GM23338 (cell line): ENCODE measurements around the gene PEX12. TPM values are rescaled to one million over a fixed set of nuclear protein-coding genes. Genes with fewer than 3 reads are reported as not detected.

Experiments used
- ATAC-seq: fragments of 200-7000 bp; cut with Tn5 transposase; 3 replicates; pipeline ENCODE4 v1.9.1; 2020
- DNase-seq: peaks from one replicate; pipeline ENCODE4 v3.0.0-alpha.2; 2015; ENCODE audit warnings: low spot score
- H2AFZ ChIP-seq: fragments of 200-600 bp; sonication (generic); 2 replicates; pipeline ENCODE4 v1.8.0; 2016; ENCODE audit warnings: antibody characterized with exemption, mild to moderate bottlenecking, moderate library complexity
- H3F3A ChIP-seq: fragments of 200-600 bp; sonication (generic); replicated peaks from 2 replicates; pipeline ENCODE4 v1.8.0; 2017; ENCODE audit warnings: antibody characterized with exemption, mixed run types, low read depth
- H3K27ac ChIP-seq: fragments of 200-600 bp; sonication (generic); 2 replicates; pipeline ENCODE4 v1.6.1; 2016; ENCODE audit warnings: low read depth
- H3K27me3 ChIP-seq: fragments of 200-600 bp; sonication (generic); 2 replicates; pipeline ENCODE4 v1.8.0; 2016; ENCODE audit warnings: mild to moderate bottlenecking, mixed run types, moderate library complexity; ENCODE audit not compliant: insufficient read depth
- H3K36me3 ChIP-seq: fragments of 200-600 bp; sonication (generic); 2 replicates; pipeline ENCODE4 v1.8.0; 2016; ENCODE audit warnings: mild to moderate bottlenecking; ENCODE audit not compliant: insufficient read depth
- H3K4me1 ChIP-seq: fragments of 200-600 bp; sonication (generic); 2 replicates; pipeline ENCODE4 v1.8.0; 2016; ENCODE audit warnings: mild to moderate bottlenecking, moderate library complexity; ENCODE audit not compliant: insufficient read depth
- H3K4me2 ChIP-seq: fragments of 200-600 bp; sonication (generic); 2 replicates; pipeline ENCODE4 v1.7.1; 2017; ENCODE audit warnings: mixed run types
- H3K4me3 ChIP-seq: fragments of 200-600 bp; sonication (generic); 2 replicates; pipeline ENCODE4 v1.6.1; 2016; ENCODE audit warnings: mixed run types
- H3K79me2 ChIP-seq: fragments of 200-600 bp; sonication (generic); replicated peaks from 2 replicates; pipeline ENCODE4 v1.8.0; 2017; ENCODE audit warnings: mild to moderate bottlenecking; ENCODE audit not compliant: insufficient read depth
- H3K9me2 ChIP-seq: fragments of 200-600 bp; sonication (generic); 2 replicates; pipeline ENCODE4 v1.8.0; 2017; ENCODE audit not compliant: insufficient read depth
- H4K20me1 ChIP-seq: fragments of 200-600 bp; sonication (generic); replicated peaks from 2 replicates; pipeline ENCODE4 v1.8.0; 2017; ENCODE audit warnings: mild to moderate bottlenecking; ENCODE audit not compliant: insufficient read depth
- H3K27ac Mint-ChIP-seq: 2 replicates; pipeline ENCODE4 v1.8.0; 2020; ENCODE audit warnings: inconsistent platforms, mild to moderate bottlenecking, moderate library complexity, mixed read lengths
- H3K27me3 Mint-ChIP-seq: 3 replicates; pipeline ENCODE4 v1.8.0; 2022; ENCODE audit warnings: low read depth, mild to moderate bottlenecking, moderate library complexity, mixed read lengths, inconsistent platforms; ENCODE audit not compliant: insufficient read depth, poor library complexity
- H3K36me3 Mint-ChIP-seq: 3 replicates; pipeline ENCODE4 v1.8.0; 2021; ENCODE audit warnings: low read depth, mild to moderate bottlenecking, inconsistent platforms, moderate library complexity, mixed read lengths
- H3K4me1 Mint-ChIP-seq: 3 replicates; pipeline ENCODE4 v1.8.0; 2020; ENCODE audit warnings: mild to moderate bottlenecking, inconsistent platforms, mixed read lengths
- H3K4me3 Mint-ChIP-seq: 3 replicates; pipeline ENCODE4 v1.8.0; 2021; ENCODE audit warnings: moderate library complexity, mild to moderate bottlenecking, inconsistent platforms, mixed read lengths
- H3K9me3 Mint-ChIP-seq: 3 replicates; pipeline ENCODE4 v1.8.0; 2020; ENCODE audit warnings: moderate library complexity, mild to moderate bottlenecking, inconsistent platforms, mixed read lengths
- CREB1 ChIP-seq: fragments of 250-450 bp; sonication (Bioruptor Pico); IDR thresholded peaks from 2 replicates; pipeline ENCODE4 v1.5.0; 2020; ENCODE audit warnings: low read depth, mild to moderate bottlenecking, moderate library complexity
- CTCF ChIP-seq, 2 experiments: fragments of 200-600 bp in 1 of 2; sonication (generic) in 1 of 2; conservative IDR thresholded peaks; 2 replicates each; pipeline versions ENCODE4 v1.5.1 to v1.6.1; 2016 to 2017; ENCODE audit warnings: antibody characterized with exemption in 2 of 2, low read depth in 2 of 2, mild to moderate bottlenecking in 2 of 2, moderate library complexity in 1 of 2
- JUNB ChIP-seq: IDR thresholded peaks from one replicate; pipeline ENCODE4 v1.6.1; 2016; ENCODE audit warnings: antibody characterized with exemption; ENCODE audit not compliant: unreplicated experiment
- NANOG ChIP-seq: IDR thresholded peaks from 2 replicates; pipeline ENCODE4 v1.6.1; 2016; ENCODE audit warnings: antibody characterized with exemption, borderline replicate concordance
- ZNF114 ChIP-seq: fragments of 250-450 bp; sonication (Bioruptor Pico); IDR thresholded peaks from 2 replicates; pipeline ENCODE4 v1.5.0; 2020; ENCODE audit warnings: mild to moderate bottlenecking, moderate library complexity
- ZNF331 ChIP-seq: fragments of 250-450 bp; sonication (Bioruptor Pico); IDR thresholded peaks from 2 replicates; pipeline ENCODE4 v1.5.0; 2020; ENCODE audit warnings: low read depth, mild to moderate bottlenecking, moderate library complexity
- ZNF462 ChIP-seq: fragments of 250-450 bp; sonication (Bioruptor Pico); IDR thresholded peaks from 2 replicates; pipeline ENCODE4 v1.5.0; 2020; ENCODE audit warnings: mild to moderate bottlenecking, moderate library complexity
- polyA plus RNA-seq: library from polyadenylated mRNA; unstranded; fragments of >200 nt; fragmentation: Nextera tagmentation; extraction: Ambion mirVana; gene quantifications from 2 replicates; pipeline ENCODE4 v1.2.1, GENCODE V29; 2016
- total RNA-seq: library from RNA; depleted of rRNA; stranded (reverse); fragments of >200 nt; shearing (Covaris generic); gene quantifications from 2 replicates; pipeline ENCODE4 v1.2.3, GENCODE V29; 2014

PEX12 gene
- total and polyA plus RNA-seq, 2 experiments from 2014 or later: 1.5 to 1.9 TPM

DNA sequence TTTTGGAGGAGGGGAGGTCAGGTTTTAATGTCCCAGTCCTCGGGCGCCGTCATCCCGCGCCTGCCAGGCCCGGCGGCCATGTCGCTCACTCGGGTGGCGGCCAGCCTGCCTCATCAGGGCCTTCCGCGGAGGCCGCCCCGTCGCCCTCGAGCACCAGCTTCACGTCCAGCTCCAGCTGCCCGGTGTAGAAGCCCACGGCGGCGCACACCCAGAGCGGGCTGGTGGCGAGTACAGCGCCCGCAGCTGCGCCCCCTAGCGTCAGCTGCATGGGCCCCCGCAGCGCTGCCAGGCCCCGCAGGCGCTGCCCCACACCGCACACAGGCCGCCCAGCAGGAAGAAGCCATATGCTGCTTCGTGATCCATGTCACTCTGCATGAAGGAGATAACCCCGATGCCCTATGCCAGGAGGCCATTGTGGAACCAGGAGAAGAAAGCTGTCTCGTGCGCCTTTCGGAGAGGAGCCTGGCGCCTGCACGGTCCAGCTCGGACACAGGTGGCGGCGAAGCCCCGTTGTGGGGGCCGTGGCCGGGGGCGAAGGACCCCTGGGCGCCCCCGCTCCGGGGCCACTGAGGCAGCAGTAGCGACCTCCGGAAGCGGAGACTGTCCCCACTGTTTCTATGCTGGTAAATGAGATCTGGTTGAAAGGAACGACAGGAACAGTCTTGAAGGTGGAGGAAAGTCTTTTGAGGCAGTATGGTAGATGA is 18.3 kb upstream of the PEX12 start:
- 0 out of 2 replicates have a peak, but pooled peaks cover 4% of the 10 kb centered on the region for H3K4me1 ChIP-seq
- H2AFZ ChIP-seq: no peak overlapping the region
- peaks cover 6% of the 10 kb centered on the region; the same call in 1 of the 2 replicates for H3F3A ChIP-seq
- H3K9me3 Mint-ChIP-seq: no peaks in the 10 kb centered on the region
- H3K27ac ChIP-seq: 0 out of 2 replicates have a peak overlapping the region, but pooled peaks have one; percentile 70
- 0 out of 2 replicates have a peak overlapping the region, but pooled peaks have one; percentile 11 for H3K4me3 ChIP-seq
- DNase-seq (peak; percentile 91), ATAC-seq (peak; percentile 100)
- H3K36me3 ChIP-seq: peaks cover 29% of the 10 kb centered on the region
- H3K27me3 ChIP-seq: no peaks in the 10 kb centered on the region
- TF ChIP-seq JUNB (no peak), NANOG (no peak), ZNF114 (CRISPR knock-in tag) (no peak), CREB1 (CRISPR knock-in tag) (0 out of 2 replicates have a peak, but pooled peaks have one; percentile 17), CTCF (conservative IDR thresholded peaks at IDR 0.05; ENCODE audit: low read depth in 2 of 2) (peak; percentile 74 to 84), ZNF331 (CRISPR knock-in tag) (no peak), ZNF462 (no peak)
- H3K4me1 Mint-ChIP-seq: no peaks in the 10 kb centered on the region; the same call in 2 of the 3 replicates
- H3K9me2 ChIP-seq: no peaks in the 10 kb centered on the region
- no peaks in the 10 kb centered on the region for H3K27me3 Mint-ChIP-seq
- H3K4me3 Mint-ChIP-seq: no peak overlapping the region; the same call in 2 of the 3 replicates
- peaks cover 63% of the 10 kb centered on the region for H3K79me2 ChIP-seq
- peaks cover 59% of the 10 kb centered on the region for H3K36me3 Mint-ChIP-seq
- peak overlapping the region; percentile 22; the same call in 1 of the 2 replicates for H3K4me2 ChIP-seq
- no peak overlapping the region for H3K27ac Mint-ChIP-seq
- H4K20me1 ChIP-seq: peaks cover 36% of the 10 kb centered on the region
